ENCODE measurements around the gene NOTCH2.

The NOTCH2 gene

GRCh38 chr1:119884711-119885110, 184.8 kb downstream of the NOTCH2 start:
- DNase-seq (ENCODE audit: low read depth) = peak; percentile 41
- H3K4me3 ChIP-seq (replicated peaks; ENCODE audit: low read depth, low read length) = no peak overlapping the region
- TF ChIP-seq CTCF (IDR thresholded peaks at IDR 0.05; ENCODE audit: low read length, missing control alignments) = no peak

GRCh38 chr1:119883826-119884225, 185.6 kb downstream of the NOTCH2 start:
- H3K4me3 ChIP-seq (replicated peaks; ENCODE audit: low read depth, low read length) = no peak overlapping the region
- no peak for DNase-seq (ENCODE audit: low read depth)
- no peak for TF ChIP-seq CTCF (IDR thresholded peaks at IDR 0.05; ENCODE audit: low read length, missing control alignments)

- no peak for TF ChIP-seq CTCF (IDR thresholded peaks at IDR 0.05; ENCODE audit: low read length, missing control alignments)
- no peak for DNase-seq (ENCODE audit: low read depth)
- no peak overlapping the region for H3K4me3 ChIP-seq (replicated peaks; ENCODE audit: low read depth, low read length)
These were observed 187.1 kb downstream of the NOTCH2 start for GRCh38 chr1:119882132-119883049.

- no peak for DNase-seq (ENCODE audit: low read depth)
- no peak for TF ChIP-seq CTCF (IDR thresholded peaks at IDR 0.05; ENCODE audit: low read length, missing control alignments)
- H3K4me3 ChIP-seq (replicated peaks; ENCODE audit: low read depth, low read length) = no peak overlapping the region
These were observed 189.7 kb downstream of the NOTCH2 start for GRCh38 chr1:119879510-119880434.

- DNase-seq (ENCODE audit: low read depth) = no peak
- TF ChIP-seq CTCF (IDR thresholded peaks at IDR 0.05; ENCODE audit: low read length, missing control alignments) = no peak
- no peak overlapping the region for H3K4me3 ChIP-seq (replicated peaks; ENCODE audit: low read depth, low read length)
These were observed 191.3 kb downstream of the NOTCH2 start for GRCh38 chr1:119878171-119878570.

GRCh38 chr1:119874186-119874585, 195.3 kb downstream of the NOTCH2 start:
- no peak for DNase-seq (ENCODE audit: low read depth)
- no peak overlapping the region for H3K4me3 ChIP-seq (replicated peaks; ENCODE audit: low read depth, low read length)
- no peak for TF ChIP-seq CTCF (IDR thresholded peaks at IDR 0.05; ENCODE audit: low read length, missing control alignments)
